ENCODE results near the gene BAX.
"Not testable (repeated sequence)": the region's sequence is repeated elsewhere in the genome, so short reads cannot be mapped to it uniquely, and the experiment has no call there.

GRCh38 chr19:48909424-48910077, 45.1 kb upstream of the BAX start:
- not testable (repeated sequence) for TF ChIP-seq TSC22D2 (CRISPR knock-in tag; IDR thresholded peaks at IDR 0.05; ENCODE audit: borderline replicate concordance); NFE2L2 (IDR thresholded peaks at IDR 0.05; ENCODE audit: low read length); POLR2A (IDR thresholded peaks at IDR 0.05; ENCODE audit: insufficient read depth in 1 of 2, low read depth in 2 of 2, low read length in 2 of 2); NCOA1 (CRISPR knock-in tag; IDR thresholded peaks at IDR 0.05); CTCF (CRISPR knock-in tag; IDR thresholded peaks at IDR 0.05)
